IPS DF 4.7 (cell line): ENCODE data around the gene PLPP4.

Experiments
- DNase-seq: peaks from one replicate; pipeline ENCODE4 v3.0.0-alpha.2; 2013; ENCODE audit warnings: low spot score; ENCODE audit errors: extremely low read depth

The PLPP4 gene

GRCh38 chr10:120456626-120457430 lies at the start of gene PLPP4:
Gene PLPP4 (plus strand): TSS chr10:120457227. CDS start chr10:120457306, 79 bp downstream.
- DNase-seq, result no peak

- DNase-seq, result no peak
Observed at GRCh38 chr10:120409816-120410215, 47.2 kb upstream of the PLPP4 start.

GRCh38 chr10:120414946-120415345 lies 42.1 kb upstream of the PLPP4 start:
- no peak for DNase-seq

GRCh38 chr10:120415709-120416330 lies 41.2 kb upstream of the PLPP4 start:
- DNase-seq, result no peak

- no peak for DNase-seq
Observed at GRCh38 chr10:120420421-120420820, 36.6 kb upstream of the PLPP4 start.

- no peak for DNase-seq
Observed at GRCh38 chr10:120421250-120421649, 35.8 kb upstream of the PLPP4 start.

GRCh38 chr10:120422457-120422856 lies 34.6 kb upstream of the PLPP4 start:
- DNase-seq, result no peak

- peak; percentile 16 for DNase-seq
Observed at GRCh38 chr10:120423431-120424197, 33.4 kb upstream of the PLPP4 start.

GRCh38 chr10:120424198-120424464 lies 32.9 kb upstream of the PLPP4 start:
- no peak for DNase-seq

GRCh38 chr10:120426306-120426705 lies 30.7 kb upstream of the PLPP4 start:
- no peak for DNase-seq

- no peak for DNase-seq
Observed at GRCh38 chr10:120428754-120429153, 28.3 kb upstream of the PLPP4 start.

GRCh38 chr10:120429395-120429794 lies 27.6 kb upstream of the PLPP4 start:
- DNase-seq, result no peak

GRCh38 chr10:120431251-120431651 lies 25.8 kb upstream of the PLPP4 start:
- no peak for DNase-seq

GRCh38 chr10:120432209-120432608 lies 24.8 kb upstream of the PLPP4 start:
- no peak for DNase-seq

- DNase-seq, result no peak
Observed at GRCh38 chr10:120433141-120433540, 23.9 kb upstream of the PLPP4 start.

- DNase-seq, result no peak
Observed at GRCh38 chr10:120436439-120437112, 20.5 kb upstream of the PLPP4 start.

GRCh38 chr10:120437541-120437940 lies 19.5 kb upstream of the PLPP4 start:
- no peak for DNase-seq

GRCh38 chr10:120451968-120452367 lies 5.1 kb upstream of the PLPP4 start:
- DNase-seq, result no peak

GRCh38 chr10:120453319-120453718 lies 3.7 kb upstream of the PLPP4 start:
- no peak for DNase-seq

GRCh38 chr10:120453886-120454285 lies 3.1 kb upstream of the PLPP4 start:
- DNase-seq, result no peak

GRCh38 chr10:120455004-120455403 lies 2.0 kb upstream of the PLPP4 start:
- no peak for DNase-seq

GRCh38 chr10:120455606-120456005 lies 1.4 kb upstream of the PLPP4 start:
- DNase-seq, result no peak
